ENCODE measurements around the gene DACT2. TPM values are rescaled to one million over a fixed set of nuclear protein-coding genes. Genes with fewer than 3 reads are reported as not detected.

The DACT2 gene
- total and polyA plus RNA-seq, 4 donors, result 0.25 to 2.8 (median 0.88) TPM

GRCh38 chr6:168363811-168364792, 44.5 kb upstream of the DACT2 start:
- Histone ChIP-seq H3K36me3 (ENCODE audit: control insufficient read depth in 4 of 4, insufficient read depth in 3 of 4, low read depth in 1 of 4, low read length in 3 of 4) (no peaks in the 10 kb centered on the region), H3K4me1 (ENCODE audit: control insufficient read depth in 4 of 4, insufficient read depth in 4 of 4, low read length in 3 of 4) (peaks cover 0 to 2% (median 0%) of the 10 kb centered on the region in 4 donors), H3K9me3 (ENCODE audit: control insufficient read depth in 4 of 4, low read length in 3 of 4) (no peaks in the 10 kb centered on the region), H3K4me3 (ENCODE audit: low read depth in 1 of 3, low read length in 3 of 3) (no peak overlapping the region), H3K27me3 (ENCODE audit: control insufficient read depth in 4 of 4, insufficient read depth in 4 of 4, low read length in 3 of 4) (peaks cover 0 to 3% (median 0%) of the 10 kb centered on the region in 4 donors), H3K27ac (ENCODE audit: low read depth in 1 of 2, low read length in 2 of 2) (no peak overlapping the region), H3K9ac (ENCODE audit: low read depth in 1 of 2, low read length in 2 of 2) (no peak overlapping the region)
- 74% methylated on average over 13 of the region's 13 CpGs for WGBS
- DNase-seq (ENCODE audit: low spot score), result no peak
- TF ChIP-seq RAD21 (IDR thresholded peaks at IDR 0.05), result no peak
- TF ChIP-seq, protein P1, sequence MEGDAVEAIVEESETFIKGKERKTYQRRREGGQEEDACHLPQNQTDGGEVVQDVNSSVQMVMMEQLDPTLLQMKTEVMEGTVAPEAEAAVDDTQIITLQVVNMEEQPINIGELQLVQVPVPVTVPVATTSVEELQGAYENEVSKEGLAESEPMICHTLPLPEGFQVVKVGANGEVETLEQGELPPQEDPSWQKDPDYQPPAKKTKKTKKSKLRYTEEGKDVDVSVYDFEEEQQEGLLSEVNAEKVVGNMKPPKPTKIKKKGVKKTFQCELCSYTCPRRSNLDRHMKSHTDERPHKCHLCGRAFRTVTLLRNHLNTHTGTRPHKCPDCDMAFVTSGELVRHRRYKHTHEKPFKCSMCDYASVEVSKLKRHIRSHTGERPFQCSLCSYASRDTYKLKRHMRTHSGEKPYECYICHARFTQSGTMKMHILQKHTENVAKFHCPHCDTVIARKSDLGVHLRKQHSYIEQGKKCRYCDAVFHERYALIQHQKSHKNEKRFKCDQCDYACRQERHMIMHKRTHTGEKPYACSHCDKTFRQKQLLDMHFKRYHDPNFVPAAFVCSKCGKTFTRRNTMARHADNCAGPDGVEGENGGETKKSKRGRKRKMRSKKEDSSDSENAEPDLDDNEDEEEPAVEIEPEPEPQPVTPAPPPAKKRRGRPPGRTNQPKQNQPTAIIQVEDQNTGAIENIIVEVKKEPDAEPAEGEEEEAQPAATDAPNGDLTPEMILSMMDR (IDR thresholded peaks at IDR 0.05; ENCODE audit: low read depth, low read length, missing input control), result no peak
- TF ChIP-seq ATF3 (IDR thresholded peaks at IDR 0.05), result no peak
- no peak for TF ChIP-seq JUND (IDR thresholded peaks at IDR 0.05)
- TF ChIP-seq FOXA2 (IDR thresholded peaks at IDR 0.05), result no peak
- TF ChIP-seq NR2F2 (IDR thresholded peaks at IDR 0.05), result no peak
- TF ChIP-seq HNF4A (conservative IDR thresholded peaks at IDR 0.05), result no peak
- TF ChIP-seq TAF1 (conservative IDR thresholded peaks at IDR 0.05), result no peak
- TF ChIP-seq SP1 (IDR thresholded peaks at IDR 0.05), result no peak
- TF ChIP-seq YY1 (IDR thresholded peaks at IDR 0.05), result no peak
- no peak for TF ChIP-seq GABPA (IDR thresholded peaks at IDR 0.05 in 1 of 2, conservative IDR thresholded peaks at IDR 0.05 in 1 of 2)
- TF ChIP-seq EGR1 (IDR thresholded peaks at IDR 0.05; ENCODE audit: low read depth in 2 of 2), result no peak
- no peak for TF ChIP-seq HNF4G (IDR thresholded peaks at IDR 0.05)
- TF ChIP-seq FOXA1 (IDR thresholded peaks at IDR 0.05), result no peak
- no peak for TF ChIP-seq REST (IDR thresholded peaks at IDR 0.05)
- TF ChIP-seq, protein P2, sequence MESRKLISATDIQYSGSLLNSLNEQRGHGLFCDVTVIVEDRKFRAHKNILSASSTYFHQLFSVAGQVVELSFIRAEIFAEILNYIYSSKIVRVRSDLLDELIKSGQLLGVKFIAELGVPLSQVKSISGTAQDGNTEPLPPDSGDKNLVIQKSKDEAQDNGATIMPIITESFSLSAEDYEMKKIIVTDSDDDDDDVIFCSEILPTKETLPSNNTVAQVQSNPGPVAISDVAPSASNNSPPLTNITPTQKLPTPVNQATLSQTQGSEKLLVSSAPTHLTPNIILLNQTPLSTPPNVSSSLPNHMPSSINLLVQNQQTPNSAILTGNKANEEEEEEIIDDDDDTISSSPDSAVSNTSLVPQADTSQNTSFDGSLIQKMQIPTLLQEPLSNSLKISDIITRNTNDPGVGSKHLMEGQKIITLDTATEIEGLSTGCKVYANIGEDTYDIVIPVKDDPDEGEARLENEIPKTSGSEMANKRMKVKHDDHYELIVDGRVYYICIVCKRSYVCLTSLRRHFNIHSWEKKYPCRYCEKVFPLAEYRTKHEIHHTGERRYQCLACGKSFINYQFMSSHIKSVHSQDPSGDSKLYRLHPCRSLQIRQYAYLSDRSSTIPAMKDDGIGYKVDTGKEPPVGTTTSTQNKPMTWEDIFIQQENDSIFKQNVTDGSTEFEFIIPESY (IDR thresholded peaks at IDR 0.05), result no peak

Data from liver (tissue), 9 donors.